Measurements from ENCODE around the gene PKD1. TPM values are rescaled to one million over a fixed set of nuclear protein-coding genes. Genes with fewer than 3 reads are reported as not detected.

The PKD1 gene
- total and polyA plus RNA-seq, 2 of the 13 experiments (the other 11 are each of a cell fraction or from before 2014, with no cell fraction given): 22.1 to 23.0 TPM

GRCh38 chr16:2147981-2148671 is 12.4 kb upstream of the PKD1 start, which contains the start of gene RAB26 (continued):
- TF ChIP-seq RERE (CRISPR knock-in tag; IDR thresholded peaks at IDR 0.05; ENCODE audit: low read depth): no peak
- TF ChIP-seq ZSCAN29 (CRISPR knock-in tag; conservative IDR thresholded peaks at IDR 0.05): no peak
- TF ChIP-seq PTBP1 (IDR thresholded peaks at IDR 0.05; ENCODE audit: low read depth, low read length, poor library complexity, severe bottlenecking): no peak
- TF ChIP-seq ZBTB46 (CRISPR knock-in tag; IDR thresholded peaks at IDR 0.05; ENCODE audit: borderline replicate concordance): no peak
- TF ChIP-seq NCOA5 (CRISPR knock-in tag; IDR thresholded peaks at IDR 0.05): no peak
- TF ChIP-seq ZNF781 (CRISPR knock-in tag; IDR thresholded peaks at IDR 0.05; ENCODE audit: borderline replicate concordance, not compliant biosample characterization): no peak
- no peak for TF ChIP-seq FOXK2 (IDR thresholded peaks at IDR 0.05)
